IPS-11a (cell line): ENCODE data around the gene RNF217.
"Not testable (repeated sequence)": the region's sequence is repeated elsewhere in the genome, so short reads cannot be mapped to it uniquely, and the experiment has no call there.

ENCODE experiments used
- H3K4me3 ChIP-seq: one replicate; pipeline ENCODE4 v1.5.1; 2013; ENCODE audit warnings: low read depth, low read length, control low read depth

Gene RNF217

DNA sequence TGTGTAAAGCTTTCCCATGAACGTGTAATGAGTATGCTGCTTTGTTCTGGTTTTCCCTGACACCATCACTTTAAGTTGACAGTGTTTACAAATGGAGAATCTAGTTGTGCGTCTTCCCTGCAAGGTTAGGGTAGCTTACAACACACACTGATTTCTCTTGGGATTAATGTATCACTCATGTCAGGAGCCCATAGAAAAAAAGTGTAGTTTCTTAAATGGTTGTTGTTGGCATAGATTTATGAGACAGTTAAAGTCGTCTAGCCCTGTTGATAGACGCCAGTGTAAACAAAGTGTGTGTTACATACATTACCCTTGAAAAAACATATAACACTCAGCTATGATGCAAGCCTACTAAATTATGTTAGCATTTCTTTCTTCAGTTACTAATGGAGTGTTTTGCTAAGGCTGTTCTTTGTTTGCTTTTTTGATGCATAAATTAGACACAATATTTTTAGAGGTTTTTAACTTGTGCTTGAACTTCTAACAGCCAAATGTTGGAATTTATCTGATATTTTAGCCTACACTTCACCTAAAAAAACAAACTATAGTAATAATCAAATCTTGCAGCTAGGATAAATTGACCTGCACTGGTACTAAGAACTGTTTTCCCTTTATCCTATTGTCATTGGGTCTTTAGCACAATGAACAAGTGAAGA is 88.6 kb downstream of the RNF217 start:
- no peak overlapping the region for H3K4me3 ChIP-seq

DNA sequence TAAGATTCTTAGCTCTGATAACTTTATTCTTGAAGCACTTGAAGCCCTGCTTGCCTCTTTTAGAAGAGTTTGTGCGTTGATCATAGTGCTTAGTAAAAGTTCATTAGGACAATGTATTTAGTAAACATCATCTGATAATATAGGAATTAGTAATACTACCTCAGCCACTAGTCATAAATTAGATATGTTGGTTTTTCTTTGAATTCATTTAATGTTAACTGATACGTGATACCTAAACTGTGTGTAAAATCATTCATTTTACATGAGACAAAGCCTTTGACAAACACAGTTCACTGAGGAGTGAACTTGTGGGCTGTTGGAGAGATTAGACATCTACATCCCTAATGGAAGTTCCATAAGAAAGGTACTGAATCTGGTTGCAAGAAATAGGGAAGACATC is 91.6 kb downstream of the RNF217 start:
- no peak overlapping the region for H3K4me3 ChIP-seq

DNA sequence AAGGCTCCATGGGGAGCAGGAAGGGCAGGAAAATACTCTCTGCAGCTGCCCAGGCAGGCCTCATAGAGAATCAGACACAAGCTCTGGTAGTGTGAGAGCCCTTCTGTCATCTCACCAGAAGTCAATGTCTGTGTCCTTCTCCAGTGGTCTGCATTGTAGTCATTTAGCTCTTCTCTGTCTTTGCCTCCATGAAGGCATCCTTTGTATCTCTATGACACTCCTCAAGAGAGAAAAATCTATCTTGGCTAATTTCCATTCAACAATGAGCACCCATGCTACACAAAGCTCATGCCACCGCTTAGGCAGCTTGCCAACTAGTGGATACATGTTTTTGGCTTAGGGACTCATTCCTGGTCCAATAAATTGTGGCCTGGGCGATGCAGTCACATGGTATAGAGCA is 92.1 kb downstream of the RNF217 start:
- no peak overlapping the region for H3K4me3 ChIP-seq

DNA sequence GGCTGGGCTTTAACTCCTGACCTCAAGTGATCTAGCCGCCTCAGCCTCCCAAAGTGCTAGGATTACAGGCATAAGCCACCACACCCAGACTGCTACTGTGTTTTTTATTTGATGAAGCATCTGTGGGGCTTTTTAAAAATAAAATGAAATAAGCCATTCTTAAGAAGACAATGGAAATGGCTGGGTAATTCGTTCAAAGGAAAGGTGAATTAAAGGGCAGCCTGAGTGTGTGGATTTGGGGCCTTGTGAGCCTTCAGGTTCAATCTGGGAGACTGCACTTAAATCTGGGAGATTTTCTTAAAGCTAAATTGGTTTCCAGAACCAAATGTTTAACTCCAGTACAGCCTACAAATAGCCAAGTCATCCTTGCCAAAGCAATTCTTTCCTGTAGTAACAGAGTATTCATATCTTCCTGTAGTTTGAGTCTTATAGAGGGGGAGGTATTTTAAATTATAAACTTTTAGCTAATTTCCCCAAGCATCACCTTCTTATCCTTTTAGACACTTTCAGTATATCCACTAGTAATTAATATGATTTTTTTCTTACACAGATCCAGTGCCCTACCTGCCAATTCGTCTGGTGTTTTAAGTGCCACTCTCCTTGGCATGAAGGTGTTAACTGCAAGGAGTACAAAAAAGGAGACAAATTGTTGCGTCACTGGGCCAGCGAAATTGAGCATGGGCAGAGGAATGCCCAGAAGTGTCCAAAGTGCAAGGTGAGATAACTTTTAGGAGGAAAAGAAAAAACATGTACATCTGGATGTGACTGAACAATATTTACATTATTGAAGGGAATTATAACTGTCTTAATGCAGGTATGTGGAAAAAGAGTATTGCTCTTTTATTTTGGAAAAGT is 95.4 kb downstream of the RNF217 start:
- no peak overlapping the region for H3K4me3 ChIP-seq

DNA sequence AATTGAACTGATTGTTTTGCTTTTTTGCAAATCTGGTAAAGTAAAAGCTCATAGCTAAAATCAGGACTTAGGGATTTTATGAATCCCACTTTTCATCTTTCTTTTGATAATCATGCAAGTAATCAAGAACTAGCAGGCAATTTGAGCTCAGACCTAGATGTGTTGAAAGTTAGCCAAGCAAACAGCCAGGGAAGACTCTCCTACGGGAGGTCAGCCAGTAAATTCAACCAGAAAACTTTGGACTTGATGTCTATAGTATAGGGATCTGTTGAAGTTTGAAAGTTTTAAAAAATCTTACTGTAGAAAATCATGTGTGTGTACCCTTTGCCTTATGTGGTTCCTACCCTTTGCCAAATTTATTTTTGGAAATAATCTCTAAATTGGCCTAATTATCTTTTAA is 96.3 kb downstream of the RNF217 start:
- H3K4me3 ChIP-seq = no peak overlapping the region

DNA sequence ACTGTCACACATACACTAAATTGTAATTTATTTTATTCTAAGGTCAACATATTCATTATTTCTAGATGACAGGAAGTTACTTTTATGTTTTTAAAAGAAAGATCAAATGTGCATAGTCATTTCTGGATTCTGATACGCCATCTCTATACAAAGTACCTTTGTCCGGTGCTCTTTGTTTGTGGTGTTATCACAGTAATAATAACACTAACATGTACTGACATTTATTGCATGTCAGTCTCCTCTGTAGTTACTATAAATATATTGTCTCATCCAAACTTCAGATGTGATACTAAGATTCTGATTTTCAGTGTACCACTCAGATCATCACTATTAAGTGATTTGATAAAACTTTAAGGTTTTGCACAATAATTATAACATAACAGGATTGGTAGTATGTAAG is 101.1 kb downstream of the RNF217 start:
- no peak overlapping the region for H3K4me3 ChIP-seq

DNA sequence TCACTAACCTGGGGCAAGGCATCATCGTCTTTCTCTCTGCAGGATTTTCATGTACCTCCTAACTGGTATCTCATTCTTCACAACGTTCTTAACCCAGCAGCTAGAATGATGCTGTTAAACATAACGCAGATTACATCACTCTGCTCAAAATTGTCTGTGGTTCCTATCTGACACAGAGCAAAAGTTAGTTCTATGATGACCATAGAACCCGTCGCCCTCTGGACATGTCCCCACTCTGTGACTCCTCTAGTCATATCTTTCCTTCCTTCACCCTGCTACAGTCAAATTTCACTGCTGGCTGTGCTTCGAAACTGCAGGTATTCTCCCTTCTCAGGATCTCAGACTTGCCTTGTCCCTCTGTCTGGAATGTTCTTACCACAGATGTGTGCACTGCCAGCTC is 103.9 kb downstream of the RNF217 start:
- no peak overlapping the region for H3K4me3 ChIP-seq

DNA sequence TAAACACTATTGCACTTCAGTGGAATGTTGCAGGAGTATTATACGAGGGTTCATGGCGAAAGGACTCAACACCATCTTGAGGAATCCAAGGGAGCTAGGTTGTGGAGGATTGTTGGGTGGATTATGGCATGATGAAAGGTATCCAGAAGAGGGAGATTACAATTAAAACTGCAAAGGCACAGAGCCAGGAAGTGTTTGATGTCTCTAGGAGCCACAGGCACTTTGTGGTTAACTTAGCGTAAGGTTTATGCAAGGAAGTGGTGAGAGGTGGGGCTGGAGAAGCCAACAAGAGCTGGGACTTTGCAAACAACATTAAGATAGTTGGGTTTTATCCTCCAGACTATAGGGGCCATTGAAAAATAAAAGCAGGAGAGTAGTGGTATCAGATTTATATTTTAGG is 104.7 kb downstream of the RNF217 start:
- no peak overlapping the region for H3K4me3 ChIP-seq

DNA sequence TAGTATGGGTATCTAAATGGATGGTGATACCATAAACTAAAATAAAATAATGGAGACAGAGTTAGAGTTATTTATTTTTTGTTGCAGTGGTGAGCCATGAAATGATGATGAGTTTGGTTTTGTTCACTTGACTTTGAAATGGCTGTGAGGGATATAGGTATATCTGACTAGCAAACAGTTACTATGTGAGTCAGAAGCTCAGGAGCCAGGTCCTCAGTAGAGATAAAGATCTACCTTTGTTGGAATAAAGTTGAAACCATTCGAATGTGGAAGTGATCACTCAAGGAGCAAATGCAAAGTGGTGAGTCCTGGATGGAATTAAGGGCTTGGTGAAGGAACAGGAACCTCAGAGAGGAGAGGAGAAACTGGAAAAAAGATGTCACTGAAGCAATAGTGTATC is 105.3 kb downstream of the RNF217 start:
- H3K4me3 ChIP-seq = no peak overlapping the region

DNA sequence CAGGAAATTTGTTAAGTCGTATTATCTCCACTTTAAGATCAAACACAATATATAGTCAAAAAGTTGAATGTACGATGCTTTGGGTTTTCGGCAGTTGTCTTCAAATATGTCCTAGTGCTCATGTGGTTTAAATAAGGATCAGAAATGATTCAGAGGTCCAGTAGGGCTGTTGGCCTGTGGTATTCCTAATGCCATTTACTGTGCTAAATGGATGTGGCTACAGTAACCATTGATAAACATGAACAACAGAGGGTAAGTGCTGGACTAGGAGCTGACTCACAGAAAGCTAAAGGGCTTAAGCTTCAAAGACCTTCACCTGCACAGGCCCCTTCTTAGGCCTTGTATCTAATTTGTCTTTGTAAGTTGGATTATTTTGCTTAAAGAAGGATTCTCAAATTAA is 110.8 kb downstream of the RNF217 start:
- H3K4me3 ChIP-seq = no peak overlapping the region

DNA sequence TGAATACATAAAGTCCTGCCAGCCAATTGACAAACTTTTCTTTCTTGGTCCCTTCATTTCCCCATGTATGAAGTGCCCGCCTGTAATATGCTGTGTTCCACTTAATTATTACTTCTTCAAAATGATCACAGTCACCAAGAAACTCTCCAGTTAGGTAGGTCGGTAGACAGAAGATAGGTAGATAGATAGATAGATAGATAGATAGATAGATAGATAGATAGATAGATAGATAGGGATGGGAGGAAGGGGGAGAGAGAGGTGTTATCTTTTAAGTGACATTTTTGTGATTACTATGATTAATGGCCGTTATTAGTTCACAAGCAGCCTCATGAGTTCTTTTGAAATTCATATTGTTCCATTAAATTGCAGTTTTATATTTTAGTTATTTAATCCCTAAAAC is 111.9 kb downstream of the RNF217 start:
- H3K4me3 ChIP-seq = no peak overlapping the region

DNA sequence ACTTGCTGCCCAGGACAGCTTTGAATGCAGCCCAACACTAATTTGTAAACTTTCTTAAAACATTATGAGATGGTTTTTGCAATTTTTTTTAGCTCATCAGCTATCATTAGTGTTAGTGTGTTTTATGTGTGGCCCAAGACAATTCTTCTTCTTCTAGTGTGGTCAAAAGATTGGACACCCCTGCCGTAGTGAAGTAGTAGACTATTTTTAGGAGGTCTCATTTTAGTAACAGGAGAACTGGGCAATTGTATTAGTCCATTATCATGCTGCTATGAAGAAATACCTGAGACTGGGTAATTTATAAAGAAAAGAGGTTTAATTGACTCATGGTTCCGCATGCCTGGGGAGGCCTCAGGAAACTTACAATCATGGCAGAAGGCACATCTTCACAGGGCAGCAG is 112.8 kb downstream of the RNF217 start:
- not testable (repeated sequence) for H3K4me3 ChIP-seq

DNA sequence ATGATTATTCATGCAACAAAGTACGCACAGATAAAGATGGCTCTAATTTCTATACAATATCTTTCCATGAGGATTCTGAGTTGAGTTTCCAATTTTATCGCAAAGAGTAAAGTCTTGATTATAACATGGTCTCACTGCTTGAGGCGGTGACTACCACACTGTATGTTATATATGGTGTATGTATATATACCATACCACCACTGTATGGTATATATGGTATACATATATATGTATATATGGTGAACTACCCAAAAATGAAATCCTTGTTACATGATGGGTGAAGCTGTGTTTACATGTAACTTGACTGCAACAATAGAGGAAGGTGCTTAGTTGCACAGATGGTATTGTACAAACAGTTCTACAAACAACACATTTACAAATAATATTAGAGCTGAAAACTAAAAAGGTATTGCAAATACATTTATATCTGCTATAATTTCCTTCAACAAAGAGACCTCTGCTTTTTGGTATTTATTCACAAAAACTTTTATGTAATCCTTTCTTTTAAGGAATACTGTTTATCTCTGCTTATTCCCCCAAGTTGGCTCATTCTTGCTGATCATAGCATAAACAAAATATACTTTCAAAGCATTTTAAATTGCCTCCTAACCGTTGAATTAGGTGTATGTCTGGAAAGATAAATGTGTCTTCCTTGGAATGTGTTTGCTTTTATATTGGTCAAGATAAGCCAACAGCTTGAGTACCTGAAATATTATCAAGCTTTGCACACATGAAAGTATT is 113.7 kb downstream of the RNF217 start:
- no peak overlapping the region for H3K4me3 ChIP-seq

DNA sequence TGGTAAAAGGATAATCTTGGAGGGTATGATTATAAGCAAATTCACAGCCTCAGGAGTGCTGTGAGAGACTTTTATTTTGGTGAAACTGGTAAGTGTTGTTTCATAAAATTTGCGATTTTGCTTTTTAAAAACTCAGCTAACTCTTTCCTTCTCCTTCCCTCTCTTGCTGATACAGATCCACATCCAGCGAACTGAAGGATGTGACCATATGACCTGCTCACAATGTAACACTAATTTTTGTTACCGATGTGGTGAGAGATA is 114.2 kb downstream of the RNF217 start:
- no peak overlapping the region for H3K4me3 ChIP-seq

DNA sequence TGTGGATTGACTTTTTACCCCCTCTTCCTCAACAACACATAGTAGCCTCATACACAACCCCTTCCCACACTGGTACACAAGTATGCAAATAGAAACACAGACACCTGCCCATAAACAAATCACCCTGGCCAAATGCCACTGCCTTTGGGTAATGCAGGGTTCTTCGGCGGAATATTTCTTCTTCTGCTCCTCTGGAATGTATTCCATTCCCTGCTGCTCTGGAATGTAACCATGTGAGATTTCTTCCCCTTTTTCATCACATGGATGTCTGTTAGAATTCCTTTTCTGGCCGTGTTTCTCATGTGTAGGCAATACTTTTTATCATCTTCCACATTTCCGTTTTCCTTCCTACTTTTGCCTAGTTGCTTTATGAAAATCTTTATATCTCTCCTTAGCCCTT is 115.2 kb downstream of the RNF217 start:
- H3K4me3 ChIP-seq = no peak overlapping the region

DNA sequence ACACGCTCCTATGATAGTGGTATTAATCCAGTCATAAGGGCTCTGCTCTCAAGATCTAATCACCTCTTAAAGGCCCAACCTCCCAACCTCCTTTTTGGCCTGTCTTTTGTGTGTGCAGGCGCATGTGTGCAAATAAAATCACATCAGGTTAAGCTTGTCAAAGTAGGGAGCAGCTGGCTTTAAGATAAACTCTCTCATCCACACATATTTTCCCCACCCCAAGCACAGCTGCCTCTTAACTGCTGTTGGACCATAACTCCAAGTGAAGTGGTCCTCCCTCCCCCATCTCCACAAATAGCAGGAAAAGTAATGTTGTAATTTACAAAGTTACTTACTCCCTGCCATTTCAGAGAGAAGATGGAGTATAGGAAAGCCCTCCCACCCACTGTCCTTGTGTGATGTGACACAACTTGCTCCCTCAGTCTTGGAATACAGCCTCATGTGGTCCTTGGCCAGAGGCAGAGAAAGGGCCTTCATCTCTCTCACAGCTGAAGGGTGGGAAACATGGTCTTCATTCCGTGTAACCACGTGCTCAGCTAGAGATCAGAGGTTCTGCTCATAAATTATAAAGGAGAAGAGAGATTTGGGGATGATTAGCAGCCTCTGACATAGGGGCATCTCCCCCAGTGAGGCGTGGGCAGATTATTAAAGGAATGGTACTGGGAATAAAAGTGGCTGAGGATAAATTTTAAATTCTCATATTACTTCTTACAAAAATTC is 116.5 kb downstream of the RNF217 start:
- no peak overlapping the region for H3K4me3 ChIP-seq

DNA sequence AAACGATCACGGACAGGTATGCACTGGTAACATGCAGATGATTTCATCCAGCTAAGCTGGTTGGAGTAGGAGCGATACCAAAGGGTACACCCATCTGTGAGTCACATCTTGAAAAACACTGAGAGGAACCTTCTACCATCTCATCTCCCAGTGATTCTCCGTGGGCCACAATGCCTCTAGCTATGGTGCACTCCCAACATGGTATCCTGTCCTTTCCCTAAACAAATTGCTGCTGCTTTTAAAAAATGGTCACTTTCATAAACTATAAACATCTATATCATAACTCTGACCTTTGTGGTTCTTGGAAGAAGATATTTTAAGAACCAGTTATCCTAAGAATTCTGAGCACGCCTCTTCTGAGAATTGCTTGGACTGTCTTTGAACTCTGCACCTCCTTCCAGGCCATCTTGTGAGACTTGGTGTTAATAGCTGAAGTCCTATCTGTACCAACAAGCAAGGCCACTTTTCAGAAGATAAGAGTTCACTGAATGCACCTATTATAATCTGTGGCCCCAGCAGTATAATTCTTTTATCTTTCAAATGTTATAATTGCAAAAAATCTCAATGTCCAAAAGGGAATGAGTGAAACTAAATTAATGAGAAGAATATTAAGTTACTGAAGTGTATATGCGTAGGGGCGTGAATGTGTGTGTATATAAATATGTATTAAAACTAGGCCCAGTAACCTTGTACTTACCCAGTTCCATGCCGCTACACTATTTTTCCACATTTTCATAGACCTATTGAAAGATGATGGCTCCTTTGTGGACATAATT is 120.9 kb downstream of the RNF217 start:
- H3K4me3 ChIP-seq = no peak overlapping the region

DNA sequence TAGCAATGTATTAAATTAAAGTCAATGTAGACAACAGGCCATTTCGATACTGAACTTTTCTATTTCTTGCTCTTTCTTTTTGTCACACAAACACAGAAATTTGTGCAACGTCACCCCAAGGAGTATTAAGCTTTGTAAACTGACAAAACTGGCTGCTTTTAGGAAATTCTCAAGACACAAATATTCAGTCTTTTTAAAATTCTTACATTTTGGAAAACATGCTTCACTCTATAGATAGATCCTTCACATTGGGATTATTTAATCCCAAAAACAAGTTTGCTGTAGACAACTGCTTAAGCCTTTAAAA is 121.4 kb downstream of the RNF217 start:
- no peak overlapping the region for H3K4me3 ChIP-seq

DNA sequence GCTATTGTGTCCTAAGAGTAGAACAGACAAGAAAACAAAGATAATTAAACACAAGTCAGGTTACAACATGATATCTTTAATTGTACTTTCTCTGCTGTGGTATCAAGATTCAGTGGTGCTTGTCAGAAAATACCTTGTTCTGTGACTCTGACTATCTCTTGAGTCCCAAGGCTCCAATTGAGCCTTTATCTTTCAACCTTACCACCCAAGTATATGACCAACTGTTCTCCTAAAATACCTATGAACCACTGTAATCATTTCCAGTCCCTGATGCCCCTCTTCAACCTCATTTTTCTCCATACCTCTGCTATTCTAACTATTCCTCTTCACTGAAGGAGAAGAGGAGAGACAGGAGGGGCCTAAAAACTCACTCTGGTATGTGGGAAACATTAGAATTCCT is 124.5 kb downstream of the RNF217 start:
- no peak overlapping the region for H3K4me3 ChIP-seq

DNA sequence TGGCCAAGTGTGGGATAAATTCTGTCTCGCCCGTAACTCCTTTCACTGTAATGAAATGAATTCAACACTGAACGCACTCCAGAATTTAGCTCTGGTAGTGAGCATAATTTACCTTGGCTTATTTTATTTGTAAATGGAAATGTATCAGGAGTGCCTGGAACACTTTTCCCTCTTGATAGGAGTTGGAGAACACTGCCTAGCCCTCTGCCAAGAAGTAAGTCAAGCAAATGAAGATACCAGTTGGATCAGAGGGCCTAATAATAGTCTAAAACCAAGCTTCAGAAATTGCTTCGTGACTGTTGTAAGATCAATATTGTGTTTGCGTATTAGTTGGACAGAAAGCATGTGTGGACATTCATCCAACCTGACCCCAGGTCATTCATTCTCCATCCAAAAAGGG is 126.7 kb downstream of the RNF217 start:
- no peak overlapping the region for H3K4me3 ChIP-seq

DNA sequence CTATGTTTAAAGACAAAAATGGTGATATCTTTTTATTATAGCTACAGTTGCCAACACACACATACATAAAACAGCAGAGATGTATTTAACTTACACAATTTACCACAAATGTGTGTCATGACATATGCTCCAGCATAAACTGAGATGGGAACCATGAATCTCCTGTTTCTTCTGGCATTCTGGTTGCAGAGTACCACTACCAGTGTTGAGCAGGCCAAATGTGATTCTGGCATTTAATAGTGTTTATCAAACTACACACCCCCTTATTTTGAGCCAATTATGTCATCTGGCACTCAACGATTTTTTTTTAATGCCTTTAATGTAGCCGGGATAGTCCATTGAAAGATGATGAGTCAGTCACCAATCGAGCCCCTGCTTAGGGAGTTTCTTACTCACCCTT is 132.3 kb downstream of the RNF217 start:
- H3K4me3 ChIP-seq = no peak overlapping the region
